Measurements from ENCODE around the gene UNC13D.

UNC13D gene

DNA sequence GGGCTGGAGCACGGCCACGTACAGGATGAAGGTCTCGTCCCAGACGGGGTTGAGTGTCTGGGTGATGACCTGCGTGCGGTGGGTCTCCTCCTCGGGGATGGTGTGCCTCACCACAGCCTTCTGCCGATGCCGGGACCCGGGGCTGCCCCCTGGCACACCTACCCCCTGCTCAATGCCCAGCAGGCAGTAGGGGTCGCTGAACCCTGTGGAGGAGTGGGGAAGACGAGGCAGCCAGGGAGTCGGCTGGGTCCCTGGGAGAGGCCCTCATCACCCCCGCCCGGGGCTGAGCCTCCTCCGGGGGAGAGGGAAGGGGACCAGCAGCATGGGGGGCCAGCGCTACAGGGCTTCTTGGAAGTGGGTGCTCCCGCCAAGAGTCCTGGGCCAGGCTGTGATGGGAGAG, 1.8 kb downstream of the UNC13D start:
- no peaks in the 10 kb centered on the region for H3F3A ChIP-seq (ENCODE audit: insufficient read depth)
- no peak for TF ChIP-seq EZH2phosphoT487 (conservative IDR thresholded peaks at IDR 0.05; ENCODE audit: low read length)
- TF ChIP-seq, protein P1, sequence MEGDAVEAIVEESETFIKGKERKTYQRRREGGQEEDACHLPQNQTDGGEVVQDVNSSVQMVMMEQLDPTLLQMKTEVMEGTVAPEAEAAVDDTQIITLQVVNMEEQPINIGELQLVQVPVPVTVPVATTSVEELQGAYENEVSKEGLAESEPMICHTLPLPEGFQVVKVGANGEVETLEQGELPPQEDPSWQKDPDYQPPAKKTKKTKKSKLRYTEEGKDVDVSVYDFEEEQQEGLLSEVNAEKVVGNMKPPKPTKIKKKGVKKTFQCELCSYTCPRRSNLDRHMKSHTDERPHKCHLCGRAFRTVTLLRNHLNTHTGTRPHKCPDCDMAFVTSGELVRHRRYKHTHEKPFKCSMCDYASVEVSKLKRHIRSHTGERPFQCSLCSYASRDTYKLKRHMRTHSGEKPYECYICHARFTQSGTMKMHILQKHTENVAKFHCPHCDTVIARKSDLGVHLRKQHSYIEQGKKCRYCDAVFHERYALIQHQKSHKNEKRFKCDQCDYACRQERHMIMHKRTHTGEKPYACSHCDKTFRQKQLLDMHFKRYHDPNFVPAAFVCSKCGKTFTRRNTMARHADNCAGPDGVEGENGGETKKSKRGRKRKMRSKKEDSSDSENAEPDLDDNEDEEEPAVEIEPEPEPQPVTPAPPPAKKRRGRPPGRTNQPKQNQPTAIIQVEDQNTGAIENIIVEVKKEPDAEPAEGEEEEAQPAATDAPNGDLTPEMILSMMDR (IDR thresholded peaks at IDR 0.05; ENCODE audit: insufficient read depth, low read length, poor library complexity, severe bottlenecking): no peak
- no peak overlapping the region for H3K27ac ChIP-seq (ENCODE audit: low read depth, low read length)
- H2AFZ ChIP-seq (ENCODE audit: low read depth, low read length, severe bottlenecking): no peak overlapping the region
- H4K20me1 ChIP-seq (ENCODE audit: low read depth, low read length): no peaks in the 10 kb centered on the region
- H3K9me3 ChIP-seq (ENCODE audit: insufficient read depth, low read length): no peaks in the 10 kb centered on the region
- no peaks in the 10 kb centered on the region for H3K36me3 ChIP-seq (ENCODE audit: low read length)
- no peak overlapping the region for H3K9ac ChIP-seq (ENCODE audit: low read length)
- H3K9me2 ChIP-seq (replicated peaks; ENCODE audit: insufficient read depth, low read length): no peaks in the 10 kb centered on the region
- no peaks in the 10 kb centered on the region for H3K27me3 ChIP-seq (ENCODE audit: low read length)
- no peak overlapping the region for H3K4me3 ChIP-seq (ENCODE audit: insufficient read depth, low read length, poor library complexity, severe bottlenecking)
- no peak overlapping the region for H3K4me2 ChIP-seq (ENCODE audit: low read depth, low read length, poor library complexity, severe bottlenecking)
- no peaks in the 10 kb centered on the region for H3K79me2 ChIP-seq (ENCODE audit: insufficient read depth, low read length)

DNA sequence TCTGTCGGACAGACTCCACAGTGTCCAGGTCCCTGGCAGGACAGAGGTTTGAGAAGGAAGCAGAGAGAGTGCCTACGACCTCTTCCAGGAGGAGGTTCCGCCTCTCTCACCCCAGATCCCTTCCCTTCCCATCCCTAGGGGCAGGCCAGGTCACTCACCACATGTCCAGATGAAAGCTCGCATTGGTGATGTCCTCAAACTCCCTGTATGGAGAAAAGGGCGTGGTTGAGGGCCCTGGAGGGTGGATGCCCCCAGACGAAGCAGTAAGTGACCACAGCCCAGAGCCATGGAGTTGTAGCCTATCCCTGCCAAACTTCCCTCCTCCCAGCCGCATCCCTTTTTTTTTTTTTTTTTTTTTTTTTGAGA, 3.4 kb downstream of the UNC13D start:
- Histone ChIP-seq H3K9ac (ENCODE audit: low read length) (no peak overlapping the region), H2AFZ (ENCODE audit: low read depth, low read length, severe bottlenecking) (no peak overlapping the region), H3F3A (ENCODE audit: insufficient read depth) (no peaks in the 10 kb centered on the region), H4K20me1 (ENCODE audit: low read depth, low read length) (no peaks in the 10 kb centered on the region), H3K4me2 (ENCODE audit: low read depth, low read length, poor library complexity, severe bottlenecking) (no peak overlapping the region), H3K27me3 (ENCODE audit: low read length) (no peaks in the 10 kb centered on the region), H3K79me2 (ENCODE audit: insufficient read depth, low read length) (no peaks in the 10 kb centered on the region), H3K9me3 (ENCODE audit: insufficient read depth, low read length) (no peaks in the 10 kb centered on the region), H3K36me3 (ENCODE audit: low read length) (no peaks in the 10 kb centered on the region), H3K27ac (ENCODE audit: low read depth, low read length) (no peak overlapping the region), H3K4me3 (ENCODE audit: insufficient read depth, low read length, poor library complexity, severe bottlenecking) (no peak overlapping the region), H3K9me2 (replicated peaks; ENCODE audit: insufficient read depth, low read length) (no peaks in the 10 kb centered on the region)
- TF ChIP-seq EZH2phosphoT487 (conservative IDR thresholded peaks at IDR 0.05; ENCODE audit: low read length): no peak
- TF ChIP-seq, protein P1 (IDR thresholded peaks at IDR 0.05; ENCODE audit: insufficient read depth, low read length, poor library complexity, severe bottlenecking): no peak

DNA sequence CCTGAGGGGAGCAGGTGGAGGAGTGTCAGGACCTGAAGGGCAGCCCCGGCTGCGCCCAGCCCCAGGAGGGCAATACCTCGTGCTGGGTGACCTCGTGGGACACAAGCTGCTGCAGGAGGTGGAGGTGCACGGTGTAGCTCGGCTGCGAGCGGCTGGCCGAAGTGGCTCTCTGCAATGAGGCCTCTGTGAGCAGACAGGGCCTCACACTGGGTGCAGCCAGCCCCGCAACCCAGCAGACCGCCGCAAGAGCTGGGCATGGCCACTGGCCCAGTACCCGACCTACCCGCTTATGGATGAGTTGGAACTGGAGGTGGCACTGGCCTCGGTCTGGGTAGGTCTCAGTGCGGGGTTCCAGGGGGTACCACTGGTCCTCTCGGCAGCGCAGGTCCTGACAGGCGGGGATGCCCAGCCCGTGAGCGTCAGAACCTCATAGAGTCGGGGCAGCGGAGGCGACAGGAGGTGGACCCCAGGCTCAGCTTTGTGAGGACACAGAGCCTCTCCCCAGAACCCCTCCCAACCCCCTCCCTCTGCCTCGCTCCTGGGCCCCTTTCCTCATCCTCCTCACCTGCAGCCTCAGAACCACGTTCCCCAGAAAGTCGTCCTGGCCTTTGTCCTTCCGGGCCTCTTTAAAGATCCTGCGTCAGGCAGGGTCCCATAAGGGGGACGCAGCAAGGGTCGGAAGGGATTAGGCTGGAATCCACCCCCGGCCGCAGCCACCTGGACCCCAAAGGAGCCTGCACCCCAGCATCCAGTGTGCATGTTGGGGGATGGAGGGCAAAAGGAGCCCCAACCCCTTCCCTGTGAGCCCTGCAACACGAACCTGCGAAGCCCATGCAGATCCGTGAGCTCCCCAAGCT, 4.0 kb downstream of the UNC13D start:
- no peaks in the 10 kb centered on the region for H3K79me2 ChIP-seq (ENCODE audit: insufficient read depth, low read length)

More for the DNA sequence above, 4.0 kb downstream of the UNC13D start:
- H4K20me1 ChIP-seq (ENCODE audit: low read depth, low read length): no peaks in the 10 kb centered on the region
- no peaks in the 10 kb centered on the region for H3K9me2 ChIP-seq (replicated peaks; ENCODE audit: insufficient read depth, low read length)
- H3K36me3 ChIP-seq (ENCODE audit: low read length): no peaks in the 10 kb centered on the region
- TF ChIP-seq, protein P1 (IDR thresholded peaks at IDR 0.05; ENCODE audit: insufficient read depth, low read length, poor library complexity, severe bottlenecking): no peak
- TF ChIP-seq EZH2phosphoT487 (conservative IDR thresholded peaks at IDR 0.05; ENCODE audit: low read length): no peak
- no peak overlapping the region for H2AFZ ChIP-seq (ENCODE audit: low read depth, low read length, severe bottlenecking)
- H3K9me3 ChIP-seq (ENCODE audit: insufficient read depth, low read length): no peaks in the 10 kb centered on the region
- H3K9ac ChIP-seq (ENCODE audit: low read length): no peak overlapping the region
- H3F3A ChIP-seq (ENCODE audit: insufficient read depth): no peaks in the 10 kb centered on the region
- no peak overlapping the region for H3K4me3 ChIP-seq (ENCODE audit: insufficient read depth, low read length, poor library complexity, severe bottlenecking)
- no peaks in the 10 kb centered on the region for H3K27me3 ChIP-seq (ENCODE audit: low read length)
- H3K27ac ChIP-seq (ENCODE audit: low read depth, low read length): no peak overlapping the region
- H3K4me2 ChIP-seq (ENCODE audit: low read depth, low read length, poor library complexity, severe bottlenecking): no peak overlapping the region
